ENCODE results near the gene LEMD3. TPM values are rescaled to one million over a fixed set of nuclear protein-coding genes. Genes with fewer than 3 reads are reported as not detected.
A peak's percentile ranks its signal among the peaks of the same experiment; 100 is the strongest.

Gene LEMD3
- total RNA-seq, 2 donors from 2014 or later, result 39.4 to 39.9 TPM

- H3K9me3 Mint-ChIP-seq, result peaks cover 3% of the 10 kb centered on the region
- H3K27ac Mint-ChIP-seq, result no peak overlapping the region
- H3K36me3 Mint-ChIP-seq, result no peaks in the 10 kb centered on the region
- H3K4me1 Mint-ChIP-seq (ENCODE audit: low read depth in 2 of 2), result no peaks in the 10 kb centered on the region
- no peak for DNase-seq (ENCODE audit: low spot score)
- no peak for ATAC-seq
- H3K4me3 Mint-ChIP-seq, result no peak overlapping the region
- H3K27me3 Mint-ChIP-seq, result peaks cover 0 to 14% of the 10 kb centered on the region in 2 donors
Measured at GRCh38 chr12:65257986-65258385, 88.6 kb downstream of the LEMD3 start.

DNA sequence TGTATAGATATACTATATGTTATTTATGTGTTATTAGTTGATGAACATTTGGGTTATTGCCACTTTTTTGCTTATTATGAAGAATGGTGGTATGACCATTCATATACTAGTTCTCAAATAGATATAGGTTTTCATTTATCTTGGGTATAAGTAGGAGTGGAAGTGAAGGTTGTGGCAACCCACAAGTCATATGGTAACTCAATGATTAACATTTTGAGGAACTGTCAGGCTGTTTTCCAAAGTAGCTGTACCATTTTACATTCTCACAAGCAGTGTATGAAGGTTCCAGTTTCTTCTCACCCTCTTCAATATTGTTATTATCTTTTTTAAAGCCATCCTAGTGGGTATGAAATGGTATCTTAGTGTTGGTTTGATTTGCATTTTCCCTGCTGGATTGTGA lies 90.1 kb downstream of the LEMD3 start:
- Mint-ChIP-seq H3K4me3 (no peak overlapping the region), H3K27ac (no peak overlapping the region), H3K36me3 (no peaks in the 10 kb centered on the region)

DNA sequence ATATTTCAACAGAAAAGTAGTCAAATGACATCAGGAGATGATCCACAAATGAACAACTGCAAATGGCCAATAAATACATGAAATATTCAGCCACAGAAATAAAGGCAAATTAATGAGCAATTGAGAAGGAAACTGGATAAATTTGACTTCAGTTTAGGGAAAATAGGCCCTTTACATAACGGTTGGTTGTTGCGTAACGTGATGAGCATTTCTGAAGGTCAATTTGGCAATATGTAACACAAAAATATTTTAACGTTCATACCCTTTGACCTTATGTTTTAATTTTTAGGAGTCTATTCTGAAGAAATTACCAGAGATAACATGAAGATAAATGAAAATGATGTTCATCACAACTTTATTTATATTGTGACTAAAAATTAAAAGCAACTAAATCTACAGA lies 94.4 kb downstream of the LEMD3 start:
- DNase-seq (ENCODE audit: low spot score) (no peak), ATAC-seq (no peak)
- Mint-ChIP-seq H3K4me1 (ENCODE audit: low read depth in 2 of 2) (no peaks in the 10 kb centered on the region), H3K4me3 (no peak overlapping the region), H3K9me3 (peaks cover 3% of the 10 kb centered on the region), H3K27ac (no peak overlapping the region), H3K36me3 (no peaks in the 10 kb centered on the region), H3K27me3 (peaks cover 10 to 32% of the 10 kb centered on the region in 2 donors)

More for the DNA sequence above, 90.1 kb downstream of the LEMD3 start:
- Mint-ChIP-seq H3K4me1 (ENCODE audit: low read depth in 2 of 2) (no peaks in the 10 kb centered on the region), H3K27me3 (peaks cover 0 to 14% of the 10 kb centered on the region in 2 donors), H3K9me3 (peaks cover 3% of the 10 kb centered on the region)
- no peak for ATAC-seq
- DNase-seq (ENCODE audit: low spot score), result no peak

DNA sequence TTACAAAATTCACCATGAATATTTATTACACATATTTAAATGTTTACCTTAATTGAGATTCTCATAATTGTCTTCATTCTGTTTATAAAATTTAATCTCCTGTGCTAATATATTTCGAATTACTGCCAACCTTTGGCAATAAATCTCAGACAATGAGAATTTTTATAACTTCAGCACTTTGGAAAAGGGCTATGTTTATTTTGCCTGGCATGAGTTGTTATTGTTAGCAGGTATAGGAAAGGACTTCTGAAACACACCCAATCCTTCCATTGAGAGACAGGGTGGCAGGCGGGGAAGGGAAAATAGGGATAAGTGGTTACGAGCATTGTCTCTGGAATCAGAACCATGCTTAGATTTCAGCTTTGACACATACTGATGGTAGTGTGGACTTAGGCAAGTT lies 97.0 kb downstream of the LEMD3 start:
- ATAC-seq (no peak), DNase-seq (ENCODE audit: low spot score) (no peak)
- no peaks in the 10 kb centered on the region for H3K36me3 Mint-ChIP-seq
- H3K27me3 Mint-ChIP-seq, result peaks cover 13 to 19% of the 10 kb centered on the region in 2 donors
- H3K9me3 Mint-ChIP-seq, result no peaks in the 10 kb centered on the region
- H3K27ac Mint-ChIP-seq, result no peak overlapping the region
- no peaks in the 10 kb centered on the region for H3K4me1 Mint-ChIP-seq (ENCODE audit: low read depth in 2 of 2)
- no peak overlapping the region for H3K4me3 Mint-ChIP-seq

DNA sequence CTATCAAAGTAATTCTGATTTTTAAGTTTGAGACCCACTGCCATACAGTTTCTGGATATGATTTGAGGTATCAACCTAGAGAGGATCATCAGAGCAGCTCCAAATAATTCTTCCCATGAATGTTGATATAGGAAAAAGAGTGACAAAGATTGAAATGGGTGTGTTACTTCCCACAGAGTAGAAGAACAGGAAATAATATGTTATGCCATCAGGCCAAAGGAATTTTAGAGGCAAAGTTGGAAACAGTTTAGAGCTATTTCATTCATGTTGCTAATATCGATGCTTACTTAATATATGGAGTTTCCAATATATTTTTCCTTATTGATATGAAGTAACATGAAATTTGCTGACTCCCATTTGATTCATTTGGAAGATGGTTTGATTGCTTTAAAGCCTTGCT lies 100.2 kb downstream of the LEMD3 start:
- no peak for ATAC-seq
- Mint-ChIP-seq H3K4me1 (ENCODE audit: low read depth in 2 of 2) (no peaks in the 10 kb centered on the region), H3K27me3 (peaks cover 19 to 31% of the 10 kb centered on the region in 2 donors)

GRCh38 chr12:65274602-65275272 lies 105.4 kb downstream of the LEMD3 start:
- no peaks in the 10 kb centered on the region for H3K36me3 Mint-ChIP-seq
- H3K4me3 Mint-ChIP-seq, result no peak overlapping the region
- no peak for ATAC-seq
- peaks cover 3 to 5% of the 10 kb centered on the region in 2 donors for H3K4me1 Mint-ChIP-seq (ENCODE audit: low read depth in 2 of 2)
- H3K9me3 Mint-ChIP-seq, result no peaks in the 10 kb centered on the region
- DNase-seq (ENCODE audit: low spot score), result no peak
- H3K27me3 Mint-ChIP-seq, result peaks cover 25 to 44% of the 10 kb centered on the region in 2 donors
- H3K27ac Mint-ChIP-seq, result no peak overlapping the region

More for the DNA sequence above, 100.2 kb downstream of the LEMD3 start:
- no peak for DNase-seq (ENCODE audit: low spot score)
- H3K27ac Mint-ChIP-seq, result no peak overlapping the region
- no peaks in the 10 kb centered on the region for H3K36me3 Mint-ChIP-seq
- H3K9me3 Mint-ChIP-seq, result no peaks in the 10 kb centered on the region
- H3K4me3 Mint-ChIP-seq, result no peak overlapping the region

GRCh38 chr12:65275627-65276026 lies 106.2 kb downstream of the LEMD3 start:
- Mint-ChIP-seq H3K9me3 (no peaks in the 10 kb centered on the region), H3K27ac (no peak overlapping the region), H3K4me1 (ENCODE audit: low read depth in 2 of 2) (peaks cover 3 to 7% of the 10 kb centered on the region in 2 donors), H3K4me3 (no peak overlapping the region), H3K27me3 (peaks cover 27 to 50% of the 10 kb centered on the region in 2 donors), H3K36me3 (no peaks in the 10 kb centered on the region)
- ATAC-seq (no peak), DNase-seq (ENCODE audit: low spot score) (no peak)

DNA sequence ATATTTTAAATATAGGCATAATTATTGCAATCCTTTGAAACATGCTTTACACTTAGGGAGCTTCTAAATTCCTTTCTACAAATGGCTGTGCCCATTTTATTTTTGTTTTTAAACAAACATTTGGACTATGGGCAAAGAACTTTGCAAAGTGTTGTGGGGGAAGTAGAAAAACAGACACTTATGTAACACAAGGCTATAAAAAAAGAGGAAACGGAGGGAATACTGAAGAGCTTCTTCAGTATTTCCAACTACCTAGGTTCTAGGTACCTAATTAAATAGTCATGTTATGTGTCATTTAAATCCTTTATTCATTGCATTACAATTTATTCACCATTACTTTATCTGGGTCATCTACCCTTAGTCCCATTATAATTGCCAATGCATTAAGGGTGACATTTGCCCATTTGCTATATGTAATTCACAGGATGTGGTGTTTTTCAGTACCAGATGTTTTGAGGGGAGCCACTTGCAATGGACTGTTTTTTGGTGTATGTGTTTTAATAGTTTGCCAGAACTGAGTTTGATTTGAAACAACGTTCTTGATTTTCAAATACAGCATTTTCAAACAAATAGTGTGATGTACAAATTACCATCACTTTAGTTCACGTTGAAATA lies 107.6 kb downstream of the LEMD3 start:
- Mint-ChIP-seq H3K27me3 (peaks cover 31 to 57% of the 10 kb centered on the region in 2 donors), H3K36me3 (no peaks in the 10 kb centered on the region), H3K4me1 (ENCODE audit: low read depth in 2 of 2) (peaks cover 3 to 7% of the 10 kb centered on the region in 2 donors), H3K27ac (no peak overlapping the region), H3K4me3 (no peak overlapping the region), H3K9me3 (no peaks in the 10 kb centered on the region)
- DNase-seq (ENCODE audit: low spot score), result no peak
- no peak for ATAC-seq

GRCh38 chr12:65277994-65278575 lies 108.7 kb downstream of the LEMD3 start:
- ATAC-seq, result peak in 1 of 2 donors; percentile 58
- no peak for DNase-seq (ENCODE audit: low spot score)

DNA sequence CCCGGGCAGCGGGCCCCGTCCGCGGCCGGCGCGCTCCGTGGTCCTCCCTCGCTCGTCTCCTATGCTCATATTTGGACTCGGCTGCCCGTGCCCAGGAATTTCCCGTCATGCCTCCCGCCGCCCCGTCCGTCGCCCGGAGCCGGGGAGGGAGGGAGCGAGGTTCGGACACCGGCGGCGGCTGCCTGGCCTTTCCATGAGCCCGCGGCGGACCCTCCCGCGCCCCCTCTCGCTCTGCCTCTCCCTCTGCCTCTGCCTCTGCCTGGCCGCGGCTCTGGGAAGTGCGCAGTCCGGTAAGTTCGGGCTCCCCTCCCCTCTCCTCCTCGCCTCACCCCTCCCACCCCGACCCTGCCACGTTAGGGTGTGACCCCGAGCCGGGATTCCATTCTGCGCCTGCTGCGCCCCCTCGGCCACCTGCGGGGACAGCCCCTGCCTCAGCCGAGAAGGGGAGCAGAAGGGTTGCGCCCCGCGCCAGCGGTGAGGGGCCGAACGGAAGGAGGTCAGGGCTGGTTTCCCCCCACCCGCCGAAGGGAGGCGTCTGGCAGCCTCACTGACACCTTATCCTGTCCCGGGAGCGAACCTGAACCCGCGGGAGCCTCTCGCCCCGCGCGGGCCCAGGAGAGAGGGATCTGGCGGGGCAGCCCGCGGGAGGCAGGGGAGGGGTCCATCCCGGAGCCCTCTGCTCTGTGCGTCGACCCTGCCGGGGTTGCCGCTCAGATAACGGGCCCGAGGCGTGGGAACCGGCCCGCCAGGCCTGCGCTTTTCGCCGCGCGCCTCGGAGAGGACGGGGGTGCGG lies 109.4 kb downstream of the LEMD3 start, which contains the start of gene MSRB3:
TSS of gene MSRB3 (plus strand) at position 108 of the 793 bp plus-strand sequence. CDS start 29,897 bp downstream, outside the sequence.
- ATAC-seq (peak; percentile 69 to 77), DNase-seq (ENCODE audit: low spot score) (peak; percentile 65)
- Mint-ChIP-seq H3K9me3 (no peaks in the 10 kb centered on the region), H3K4me3 (peak within 1 kb of the TSS; percentile 64), H3K27me3 (peaks cover 32 to 54% of the 10 kb centered on the region in 2 donors), H3K27ac (no peak within 1 kb of the TSS), H3K4me1 (ENCODE audit: low read depth in 2 of 2) (peaks cover 3 to 7% of the 10 kb centered on the region in 2 donors), H3K36me3 (no peaks in the 10 kb centered on the region)

More at GRCh38 chr12:65277994-65278575, 108.7 kb downstream of the LEMD3 start:
- H3K27ac Mint-ChIP-seq, result no peak overlapping the region
- H3K36me3 Mint-ChIP-seq, result no peaks in the 10 kb centered on the region
- peaks cover 35 to 60% of the 10 kb centered on the region in 2 donors for H3K27me3 Mint-ChIP-seq
- H3K4me3 Mint-ChIP-seq, result peak overlapping the region; percentile 64
- peaks cover 3 to 7% of the 10 kb centered on the region in 2 donors for H3K4me1 Mint-ChIP-seq (ENCODE audit: low read depth in 2 of 2)
- H3K9me3 Mint-ChIP-seq, result no peaks in the 10 kb centered on the region

DNA sequence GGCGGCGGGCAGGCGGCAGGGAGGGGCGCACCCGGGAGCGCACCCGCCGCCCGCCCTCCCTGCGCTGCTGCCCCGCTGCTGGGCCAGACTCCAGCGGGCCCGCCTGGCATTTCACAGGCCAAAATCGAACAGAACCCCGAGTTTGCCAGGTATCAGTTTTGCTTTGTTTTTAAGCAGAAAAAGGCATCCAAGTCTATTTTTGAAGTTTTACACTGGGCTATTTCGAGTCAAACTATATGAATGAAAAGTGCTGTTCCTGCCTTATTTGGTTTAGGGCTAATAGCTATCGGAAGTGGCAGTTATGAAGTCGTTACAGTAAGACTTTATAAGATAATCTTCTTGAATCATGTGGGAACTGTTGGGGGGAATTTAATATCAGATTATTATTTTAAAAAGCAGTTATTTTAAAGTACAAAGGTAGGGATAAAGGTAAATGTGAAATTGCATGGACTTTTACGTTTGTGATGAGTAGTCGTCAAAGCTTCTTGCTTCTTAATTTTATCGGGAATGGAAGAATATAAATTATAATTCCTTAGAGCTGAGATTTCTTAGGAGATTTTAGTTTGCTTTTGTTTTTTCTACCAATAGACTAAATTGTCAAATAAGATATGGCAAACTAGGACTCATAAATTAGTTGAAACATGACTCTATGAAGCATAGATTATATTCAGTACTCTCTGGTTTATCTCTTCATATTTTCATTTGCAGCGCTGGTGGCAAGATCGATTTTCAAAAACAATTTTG lies 110.2 kb downstream of the LEMD3 start:
- no peak for ATAC-seq

DNA sequence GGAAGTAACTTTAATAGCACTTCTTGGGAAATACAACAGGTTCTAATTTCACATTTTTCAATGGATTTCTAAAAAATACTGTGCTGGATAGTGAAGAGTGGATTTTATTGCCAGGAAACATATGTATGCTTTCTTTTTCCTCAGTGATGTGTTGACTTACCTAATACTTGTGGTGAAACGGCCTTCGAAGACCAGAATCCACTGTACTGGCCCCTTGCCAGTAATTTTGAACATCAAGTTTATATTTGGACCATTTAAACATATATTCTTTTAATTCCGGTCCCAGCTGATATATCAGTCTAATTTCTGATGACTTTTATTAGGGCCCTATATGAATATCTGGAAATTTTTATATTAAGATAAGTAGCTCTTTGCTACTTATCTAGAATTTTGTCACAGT lies 110.9 kb downstream of the LEMD3 start:
- Mint-ChIP-seq H3K27ac (no peak overlapping the region), H3K4me3 (no peak overlapping the region), H3K9me3 (no peaks in the 10 kb centered on the region), H3K4me1 (ENCODE audit: low read depth in 2 of 2) (peaks cover 3 to 7% of the 10 kb centered on the region in 2 donors), H3K27me3 (peaks cover 32 to 43% of the 10 kb centered on the region in 2 donors), H3K36me3 (no peaks in the 10 kb centered on the region)
- ATAC-seq (no peak), DNase-seq (ENCODE audit: low spot score) (no peak)

More for the DNA sequence above, 110.2 kb downstream of the LEMD3 start:
- no peak for DNase-seq (ENCODE audit: low spot score)
- no peaks in the 10 kb centered on the region for H3K9me3 Mint-ChIP-seq
- H3K27me3 Mint-ChIP-seq, result peaks cover 32 to 51% of the 10 kb centered on the region in 2 donors
- H3K36me3 Mint-ChIP-seq, result no peaks in the 10 kb centered on the region
- peaks cover 3 to 7% of the 10 kb centered on the region in 2 donors for H3K4me1 Mint-ChIP-seq (ENCODE audit: low read depth in 2 of 2)
- peak overlapping the region; percentile 59 for H3K4me3 Mint-ChIP-seq
- H3K27ac Mint-ChIP-seq, result no peak overlapping the region

GRCh38 chr12:65282840-65283239 lies 113.5 kb downstream of the LEMD3 start:
- H3K36me3 Mint-ChIP-seq, result no peaks in the 10 kb centered on the region
- H3K27me3 Mint-ChIP-seq, result peaks cover 27 to 36% of the 10 kb centered on the region in 2 donors
- H3K4me3 Mint-ChIP-seq, result no peak overlapping the region
- H3K4me1 Mint-ChIP-seq (ENCODE audit: low read depth in 2 of 2), result peaks cover 3 to 7% of the 10 kb centered on the region in 2 donors
- ATAC-seq (no peak), DNase-seq (ENCODE audit: low spot score) (no peak)
- no peaks in the 10 kb centered on the region for H3K9me3 Mint-ChIP-seq
- H3K27ac Mint-ChIP-seq, result no peak overlapping the region
